ENCODE results near the gene PRPSAP2. TPM values are rescaled to one million over a fixed set of nuclear protein-coding genes. Genes with fewer than 3 reads are reported as not detected.

The PRPSAP2 gene
- total and polyA plus RNA-seq, 8 donors, result 5.3 to 478 (median 25.0) TPM

GRCh38 chr17:18977646-18978045 lies 119.7 kb downstream of the PRPSAP2 start:
- H3K4me3 ChIP-seq, result no peak overlapping the region
- TF ChIP-seq POLR2A (IDR thresholded peaks at IDR 0.05), result no peak
- TF ChIP-seq CTCF (IDR thresholded peaks at IDR 0.05), result no peak
- TF ChIP-seq POLR2AphosphoS5 (IDR thresholded peaks at IDR 0.05), result no peak
- no peak for TF ChIP-seq EP300 (IDR thresholded peaks at IDR 0.05)
- no peak overlapping the region for H3K27ac ChIP-seq
- no peaks in the 10 kb centered on the region for H3K9me3 ChIP-seq
- peaks cover 9 to 28% (median 22%) of the 10 kb centered on the region in 4 donors for H3K4me1 ChIP-seq
- 79 to 91% (median 86%) methylated on average over 6 to 19 of the region's 19 CpGs for WGBS, 5 donors
- peaks cover 24 to 52% (median 45%) of the 10 kb centered on the region in 4 donors for H3K36me3 ChIP-seq
- no peaks in the 10 kb centered on the region for H3K27me3 ChIP-seq
- intact Hi-C loops (cut with DNase I; ENCODE audit: low total_unique reads), result no loop called here
- no peak for DNase-seq

- intact Hi-C loops (cut with DNase I; ENCODE audit: low total_unique reads), result no loop called here
- Histone ChIP-seq H3K4me3 (no peak overlapping the region), H3K36me3 (peaks cover 24 to 50% (median 41%) of the 10 kb centered on the region in 4 donors), H3K9me3 (no peaks in the 10 kb centered on the region), H3K27ac (no peak overlapping the region), H3K4me1 (peaks cover 10 to 32% (median 26%) of the 10 kb centered on the region in 4 donors), H3K27me3 (no peaks in the 10 kb centered on the region)
- WGBS, 5 donors, result 55 to 90% (median 86%) methylated on average over 5 to 13 of the region's 13 CpGs
- TF ChIP-seq POLR2AphosphoS5 (IDR thresholded peaks at IDR 0.05) (no peak), EP300 (IDR thresholded peaks at IDR 0.05) (no peak), CTCF (IDR thresholded peaks at IDR 0.05) (no peak), POLR2A (IDR thresholded peaks at IDR 0.05) (no peak)
- no peak for DNase-seq
These were observed 120.1 kb downstream of the PRPSAP2 start for GRCh38 chr17:18978050-18978449.

- Histone ChIP-seq H3K27me3 (no peaks in the 10 kb centered on the region), H3K9me3 (no peaks in the 10 kb centered on the region), H3K4me3 (no peak overlapping the region), H3K27ac (no peak overlapping the region), H3K4me1 (peaks cover 10 to 33% (median 27%) of the 10 kb centered on the region in 4 donors), H3K36me3 (peaks cover 24 to 47% (median 41%) of the 10 kb centered on the region in 4 donors)
- no peak for DNase-seq
- WGBS, 5 donors, result 88 to 94% (median 91%) methylated on average over 13 to 17 of the region's 17 CpGs; no CpG with 5 or more reads in 1 of the 5 donors
- intact Hi-C loops (cut with DNase I; ENCODE audit: low total_unique reads), result no loop called here
- TF ChIP-seq POLR2AphosphoS5 (IDR thresholded peaks at IDR 0.05) (no peak), POLR2A (IDR thresholded peaks at IDR 0.05) (no peak), EP300 (IDR thresholded peaks at IDR 0.05) (no peak), CTCF (IDR thresholded peaks at IDR 0.05) (no peak)
These were observed 120.7 kb downstream of the PRPSAP2 start for GRCh38 chr17:18978655-18979054.

Small RNA genes within 50 kb of the gene (small RNA-seq; reads per million reads assigned to genes)
- gene RF00324, result 0 reads per million in 4 donors

Other genes with a start within 250 kb of the PRPSAP2 start
- gene TBC1D28, start 213.7 kb upstream of the PRPSAP2 start, total RNA-seq, result not detected
- gene TBC1D28, start 213.7 kb upstream of the PRPSAP2 start, polyA plus RNA-seq, result not detected
- 1 to 10 TPM; 1.1 to 3.9 (median 3.6) TPM for gene FOXO3B, start 175.8 kb upstream of the PRPSAP2 start, total RNA-seq
- gene FOXO3B, start 175.8 kb upstream of the PRPSAP2 start, polyA plus RNA-seq, result under 1 TPM in 2 of 3 donors, not detected in 1; 0.25 to 0.37 TPM
- gene FBXW10, start 114.1 kb upstream of the PRPSAP2 start, total RNA-seq, result under 1 TPM in 1 of 5 donors, not detected in 4; 0.18 TPM
- gene FBXW10, start 114.1 kb upstream of the PRPSAP2 start, polyA plus RNA-seq, result under 1 TPM in 1 of 3 donors, not detected in 2; 0.35 TPM
- gene TVP23B, start 76.9 kb upstream of the PRPSAP2 start, total RNA-seq, result 10 to 100 TPM in 3 of 5 donors, 1 to 10 TPM in 2; 2.9 to 93.4 (median 11.9) TPM
- 10 to 100 TPM; 22.0 to 27.5 (median 25.7) TPM for gene TVP23B, start 76.9 kb upstream of the PRPSAP2 start, polyA plus RNA-seq
- gene SLC5A10, start 94.0 kb downstream of the PRPSAP2 start, total RNA-seq, result not detected
- under 1 TPM; 0.06 to 0.46 (median 0.13) TPM for gene SLC5A10, start 94.0 kb downstream of the PRPSAP2 start, polyA plus RNA-seq
- gene FAM83G, start 146.6 kb downstream of the PRPSAP2 start, total RNA-seq, result 10 to 100 TPM in 3 of 5 donors, 1 to 10 TPM in 2; 8.8 to 41.1 (median 20.1) TPM
- 10 to 100 TPM in 2 of 3 donors, 1 to 10 TPM in 1; 8.2 to 16.4 (median 11.9) TPM for gene FAM83G, start 146.6 kb downstream of the PRPSAP2 start, polyA plus RNA-seq
- gene GRAP, start 188.8 kb downstream of the PRPSAP2 start, total RNA-seq, result 10 to 100 TPM in 1 of 5 donors, 1 to 10 TPM in 3, under 1 TPM in 1; 0.87 to 92.2 (median 2.0) TPM
- gene GRAP, start 188.8 kb downstream of the PRPSAP2 start, polyA plus RNA-seq, result 1 to 10 TPM; 2.6 to 4.1 (median 3.3) TPM